Mesenchymal stem cell (in vitro differentiated cells and primary cell): ENCODE measurements around the gene TAS2R16.

Experiments used
- DNase-seq: peaks from one replicate; pipeline ENCODE4 v3.0.0-alpha.2; 2013
- H2AFZ ChIP-seq: one replicate; pipeline ENCODE4 v1.6.1; 2013; ENCODE audit warnings: low read depth, mild to moderate bottlenecking, control low read depth, inconsistent platforms, low read length, moderate library complexity
- H2AK5ac ChIP-seq: 2 replicates; pipeline ENCODE4 v1.6.1; 2013; ENCODE audit warnings: low read length, moderate library complexity, mild to moderate bottlenecking, inconsistent platforms; ENCODE audit not compliant: severe bottlenecking
- H2BK120ac ChIP-seq: one replicate; pipeline ENCODE4 v1.6.1; 2013; ENCODE audit warnings: low read depth, mild to moderate bottlenecking, inconsistent platforms, low read length, moderate library complexity
- H2BK12ac ChIP-seq, 2 experiments: one replicate each; pipeline ENCODE4 v1.6.1; 2013; ENCODE audit warnings: inconsistent platforms in 2 of 2, low read length in 2 of 2, mild to moderate bottlenecking in 2 of 2, moderate library complexity in 2 of 2, control low read depth in 1 of 2
- H2BK15ac ChIP-seq: one replicate; pipeline ENCODE4 v1.6.1; 2013; ENCODE audit warnings: mild to moderate bottlenecking, low read depth, inconsistent platforms; ENCODE audit not compliant: poor library complexity, severe bottlenecking
- H2BK5ac ChIP-seq: 2 replicates; pipeline ENCODE4 v1.6.1; 2013; ENCODE audit warnings: low read depth, mild to moderate bottlenecking, low read length, control low read depth, inconsistent platforms; ENCODE audit not compliant: poor library complexity, severe bottlenecking
- H3K14ac ChIP-seq, 2 experiments: one replicate each; pipeline ENCODE4 v1.6.1; 2013; ENCODE audit warnings: inconsistent platforms in 2 of 2, low read length in 2 of 2, control low read depth in 1 of 2, mild to moderate bottlenecking in 1 of 2, moderate library complexity in 1 of 2
- H3K18ac ChIP-seq, 2 experiments: one replicate each; pipeline ENCODE4 v1.6.1; 2013; ENCODE audit warnings: inconsistent platforms in 2 of 2, low read length in 2 of 2, control low read depth in 1 of 2, low read depth in 1 of 2, mild to moderate bottlenecking in 1 of 2
- H3K23ac ChIP-seq, 2 experiments: one replicate each; pipeline ENCODE4 v1.6.1; 2013; ENCODE audit warnings: inconsistent platforms in 2 of 2, low read length in 2 of 2, mild to moderate bottlenecking in 2 of 2, moderate library complexity in 2 of 2, control low read depth in 1 of 2
- H3K27ac ChIP-seq: 2 replicates; pipeline ENCODE4 v1.5.1; 2013; ENCODE audit warnings: mild to moderate bottlenecking, moderate library complexity, low read length, control low read depth, inconsistent platforms; ENCODE audit not compliant: poor library complexity, severe bottlenecking
- H3K27me3 ChIP-seq, 2 experiments: 2 replicates each; pipeline versions ENCODE4 v1.6.1 to v1.7.0; 2013; ENCODE audit warnings: low read length in 2 of 2, mild to moderate bottlenecking in 2 of 2, moderate library complexity in 2 of 2, control low read depth in 1 of 2, inconsistent platforms in 1 of 2; ENCODE audit not compliant: control insufficient read depth in 1 of 2, insufficient read depth in 1 of 2
- H3K36me3 ChIP-seq, 2 experiments: 2 replicates each; pipeline versions ENCODE4 v1.6.1 to v1.7.0; 2013; ENCODE audit warnings: low read length in 2 of 2, control low read depth in 1 of 2, inconsistent platforms in 1 of 2, low read depth in 1 of 2, mild to moderate bottlenecking in 1 of 2; ENCODE audit not compliant: insufficient read depth in 2 of 2, control insufficient read depth in 1 of 2
- H3K4ac ChIP-seq, 2 experiments: one replicate each; pipeline ENCODE4 v1.6.1; 2013; ENCODE audit warnings: inconsistent platforms in 2 of 2, low read length in 2 of 2, mild to moderate bottlenecking in 2 of 2, moderate library complexity in 2 of 2, control low read depth in 1 of 2, low read depth in 1 of 2
- H3K4me1 ChIP-seq: 2 replicates; pipeline ENCODE4 v1.6.1; 2013; ENCODE audit warnings: low read depth, low read length, control low read depth; ENCODE audit not compliant: control insufficient read depth, insufficient read depth
- H3K4me2 ChIP-seq: 2 replicates; pipeline ENCODE4 v1.6.1; 2013; ENCODE audit warnings: low read length, mild to moderate bottlenecking, inconsistent platforms; ENCODE audit not compliant: poor library complexity, severe bottlenecking
- H3K4me3 ChIP-seq, 2 experiments: 2 replicates each; pipeline versions ENCODE4 v1.5.1 to v1.7.0; 2013; ENCODE audit warnings: low read length in 2 of 2, mild to moderate bottlenecking in 2 of 2, control low read depth in 1 of 2, low read depth in 1 of 2; ENCODE audit not compliant: insufficient read depth in 1 of 2
- H3K79me1 ChIP-seq: replicated peaks from 2 replicates; pipeline ENCODE4 v1.6.1; 2013; ENCODE audit warnings: mild to moderate bottlenecking, control low read depth, low read length, inconsistent platforms; ENCODE audit not compliant: poor library complexity, severe bottlenecking
- H3K9ac ChIP-seq: 2 replicates; pipeline ENCODE4 v1.7.0; 2013; ENCODE audit warnings: mild to moderate bottlenecking, low read length, moderate library complexity
- H3K9me3 ChIP-seq: 2 replicates; pipeline ENCODE4 v1.7.0; 2013; ENCODE audit warnings: mild to moderate bottlenecking, low read length; ENCODE audit not compliant: control insufficient read depth
- H4K8ac ChIP-seq: one replicate; pipeline ENCODE4 v1.6.1; 2013; ENCODE audit warnings: inconsistent platforms, mild to moderate bottlenecking, low read length, moderate library complexity
- H4K91ac ChIP-seq: one replicate; pipeline ENCODE4 v1.6.1; 2013; ENCODE audit warnings: mild to moderate bottlenecking, low read length, inconsistent platforms
- WGBS: methylation state at CpG from one replicate; pipeline ENCODE4 v1.1.7; 2013; ENCODE audit warnings: mixed read lengths; 5-methylcytosine and 5-hydroxymethylcytosine counted together

The TAS2R16 gene

DNA sequence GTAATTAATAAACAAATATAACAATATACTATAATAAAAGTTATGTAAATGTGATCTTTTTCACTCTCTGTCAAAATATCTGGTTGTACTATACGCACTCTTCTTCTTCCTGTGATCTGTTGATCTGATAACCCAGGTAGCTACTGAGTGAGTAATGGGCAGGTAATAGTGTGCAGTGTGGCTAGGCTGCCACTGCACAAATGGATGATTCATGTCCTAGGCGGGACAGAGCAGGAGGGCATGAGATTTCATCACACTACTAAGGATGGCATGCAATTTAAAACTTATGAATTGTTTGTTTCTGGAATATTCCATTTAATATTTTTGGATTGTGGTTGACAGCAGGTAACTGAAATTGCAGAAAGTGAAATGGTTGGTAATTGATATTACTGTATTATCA is 44.5 kb downstream of the TAS2R16 start:
- 81% methylated on average over 2 of the region's 2 CpGs for WGBS
- H2AFZ ChIP-seq: no peak overlapping the region
- DNase-seq: no peak

DNA sequence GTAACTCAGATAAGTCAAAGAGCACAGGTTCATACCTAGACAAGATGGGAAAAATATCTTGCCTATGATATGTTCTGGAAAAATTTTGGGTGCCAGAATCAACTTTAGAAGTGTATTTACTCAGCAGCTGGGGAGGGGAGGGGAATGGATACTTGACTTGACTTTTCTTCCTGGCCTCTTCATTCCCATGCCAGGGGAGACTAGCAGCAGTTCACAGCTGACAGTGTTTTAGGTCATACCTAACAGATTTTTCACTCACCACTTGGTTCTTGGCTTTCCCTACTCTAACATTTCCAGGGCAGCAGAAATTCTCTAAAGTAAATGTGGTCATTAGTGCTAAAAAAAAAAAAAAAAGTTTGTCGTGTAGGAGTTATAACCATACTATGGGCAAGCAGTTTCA is 46.3 kb downstream of the TAS2R16 start:
- Histone ChIP-seq H2BK120ac (no peak overlapping the region), H3K79me1 (no peaks in the 10 kb centered on the region), H3K27me3 (no peaks in the 10 kb centered on the region), H3K36me3 (no peaks in the 10 kb centered on the region), H4K91ac (no peak overlapping the region), H3K4me1 (no peaks in the 10 kb centered on the region), H2BK5ac (no peak overlapping the region), H3K9me3 (peaks cover 3% of the 10 kb centered on the region), H2AK5ac (no peak overlapping the region), H3K18ac (no peak overlapping the region), H2BK15ac (no peak overlapping the region), H3K23ac (no peak overlapping the region), H3K4ac (no peak overlapping the region), H3K9ac (no peak overlapping the region), H3K4me3 (no peak overlapping the region), H3K14ac (no peak overlapping the region), H4K8ac (no peak overlapping the region), H2AFZ (no peak overlapping the region), H3K27ac (no peak overlapping the region), H2BK12ac (no peak overlapping the region), H3K4me2 (no peak overlapping the region)
- WGBS: no CpG with 5 or more reads among the region's 1 CpG
- DNase-seq: no peak

More for the DNA sequence above, 44.5 kb downstream of the TAS2R16 start:
- Histone ChIP-seq H3K14ac (no peak overlapping the region), H2AK5ac (no peak overlapping the region), H3K18ac (no peak overlapping the region), H2BK120ac (no peak overlapping the region), H3K9me3 (peaks cover 3% of the 10 kb centered on the region), H2BK15ac (no peak overlapping the region), H4K91ac (no peak overlapping the region), H2BK5ac (no peak overlapping the region), H3K27ac (no peak overlapping the region), H3K27me3 (no peaks in the 10 kb centered on the region), H3K4me3 (no peak overlapping the region), H3K9ac (no peak overlapping the region), H3K4ac (no peak overlapping the region), H3K23ac (no peak overlapping the region), H3K4me1 (no peaks in the 10 kb centered on the region), H2BK12ac (no peak overlapping the region), H4K8ac (no peak overlapping the region), H3K36me3 (no peaks in the 10 kb centered on the region), H3K79me1 (no peaks in the 10 kb centered on the region), H3K4me2 (no peak overlapping the region)
